Naive B cell (primary cell): Measurements from ENCODE around the gene MRPL50. TPM values are rescaled to one million over a fixed set of nuclear protein-coding genes. Genes with fewer than 3 reads are reported as not detected.

Experiments used
- ATAC-seq, 2 donors: fragments of 150-1000 bp; cut with Tn5 transposase; 2 replicates each; pipeline ENCODE4 v1.10.0; 2021; ENCODE audit warnings: low read depth in 2 of 2, mild to moderate bottlenecking in 2 of 2, moderate library complexity in 2 of 2
- DNase-seq: peaks from one replicate; pipeline ENCODE4 v3.0.0; 2022
- H3K27ac Mint-ChIP-seq, 6 donors: one replicate each; pipeline ENCODE4 v1.8.0; 2020 to 2022; ENCODE audit warnings: mild to moderate bottlenecking in 6 of 6, mixed read lengths in 6 of 6, moderate library complexity in 5 of 6, inconsistent platforms in 2 of 6
- H3K27me3 Mint-ChIP-seq, 3 donors: one replicate each; pipeline ENCODE4 v1.8.0; 2021 to 2022; ENCODE audit warnings: mixed read lengths in 3 of 3, mild to moderate bottlenecking in 1 of 3
- H3K36me3 Mint-ChIP-seq, 2 donors: one replicate each; pipeline ENCODE4 v1.8.0; 2020 to 2022; ENCODE audit warnings: mixed read lengths in 2 of 2, inconsistent platforms in 1 of 2, mild to moderate bottlenecking in 1 of 2
- H3K4me1 Mint-ChIP-seq, 3 donors: one replicate each; pipeline ENCODE4 v1.8.0; 2020 to 2022; ENCODE audit warnings: mixed read lengths in 3 of 3, inconsistent platforms in 1 of 3, mild to moderate bottlenecking in 1 of 3, moderate library complexity in 1 of 3
- H3K4me3 Mint-ChIP-seq, 8 donors: one replicate each; pipeline ENCODE4 v1.8.0; 2020 to 2022; ENCODE audit warnings: mild to moderate bottlenecking in 8 of 8, mixed read lengths in 8 of 8, moderate library complexity in 8 of 8, inconsistent platforms in 2 of 8
- H3K9me3 Mint-ChIP-seq, 7 donors: one replicate each; pipeline ENCODE4 v1.8.0; 2020 to 2022; ENCODE audit warnings: mixed read lengths in 7 of 7, mild to moderate bottlenecking in 5 of 7, inconsistent platforms in 2 of 7, moderate library complexity in 1 of 7
- polyA plus RNA-seq, 6 donors: library from polyadenylated mRNA; unstranded; fragments of 300-500 nt; fragmentation: Illumina TruSeq; gene quantifications; one replicate each; pipeline ENCODE4 v1.2.3, GENCODE V29; 2021; ENCODE audit warnings: low read depth in 6 of 6

The MRPL50 gene
- polyA plus RNA-seq, 6 donors from 2014 or later: 9.2 to 15.0 (median 12.5) TPM

DNA sequence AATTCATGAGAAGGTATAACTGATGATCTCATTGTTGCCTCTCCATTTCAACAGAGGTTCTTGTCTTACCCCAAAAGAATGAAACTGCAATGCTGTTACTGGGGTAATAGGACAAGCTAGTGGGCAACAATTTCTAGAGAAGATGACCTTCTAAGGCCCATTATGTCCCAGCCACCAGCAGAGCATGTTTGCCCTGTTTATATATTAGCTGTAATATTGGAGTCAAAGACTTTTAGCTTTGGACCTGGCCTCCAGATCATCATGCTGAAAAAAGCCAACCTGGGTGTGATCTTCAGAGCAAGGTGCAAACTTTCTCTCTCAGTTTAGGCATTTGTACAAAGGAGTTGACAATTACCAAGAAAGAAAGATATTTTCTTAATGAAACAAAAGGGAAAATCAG lies 33.8 kb upstream of the MRPL50 start:
- no peak overlapping the region for H3K27ac Mint-ChIP-seq
- H3K4me1 Mint-ChIP-seq: peaks cover 0 to 4% (median 0%) of the 10 kb centered on the region in 3 donors
- H3K4me3 Mint-ChIP-seq: no peak overlapping the region
- H3K36me3 Mint-ChIP-seq: peaks cover 4 to 7% of the 10 kb centered on the region in 2 donors
- H3K9me3 Mint-ChIP-seq: peaks cover 0 to 4% (median 0%) of the 10 kb centered on the region in 7 donors
- DNase-seq (no peak), ATAC-seq (no peak)
- peaks cover 31 to 44% (median 33%) of the 10 kb centered on the region in 3 donors for H3K27me3 Mint-ChIP-seq

GRCh38 chr9:101429736-101430135 lies 31.3 kb upstream of the MRPL50 start:
- DNase-seq (no peak), ATAC-seq (no peak)
- no peak overlapping the region for H3K4me3 Mint-ChIP-seq
- peaks cover 17 to 30% (median 28%) of the 10 kb centered on the region in 3 donors for H3K27me3 Mint-ChIP-seq
- H3K4me1 Mint-ChIP-seq: peaks cover 0 to 4% (median 0%) of the 10 kb centered on the region in 3 donors
- H3K27ac Mint-ChIP-seq: no peak overlapping the region
- H3K36me3 Mint-ChIP-seq: peaks cover 4 to 7% of the 10 kb centered on the region in 2 donors
- H3K9me3 Mint-ChIP-seq: peaks cover 0 to 4% (median 0%) of the 10 kb centered on the region in 7 donors

- Mint-ChIP-seq H3K4me3 (no peak overlapping the region), H3K4me1 (peaks cover 0 to 4% (median 0%) of the 10 kb centered on the region in 3 donors), H3K27me3 (peaks cover 15 to 27% (median 26%) of the 10 kb centered on the region in 3 donors), H3K9me3 (peaks cover 0 to 4% (median 0%) of the 10 kb centered on the region in 7 donors), H3K36me3 (peaks cover 4 to 7% of the 10 kb centered on the region in 2 donors), H3K27ac (peak overlapping the region in 1 of 6 donors; percentile 63)
- no peak for DNase-seq
- ATAC-seq: no peak
Observed at GRCh38 chr9:101428909-101429308, 30.5 kb upstream of the MRPL50 start.

DNA sequence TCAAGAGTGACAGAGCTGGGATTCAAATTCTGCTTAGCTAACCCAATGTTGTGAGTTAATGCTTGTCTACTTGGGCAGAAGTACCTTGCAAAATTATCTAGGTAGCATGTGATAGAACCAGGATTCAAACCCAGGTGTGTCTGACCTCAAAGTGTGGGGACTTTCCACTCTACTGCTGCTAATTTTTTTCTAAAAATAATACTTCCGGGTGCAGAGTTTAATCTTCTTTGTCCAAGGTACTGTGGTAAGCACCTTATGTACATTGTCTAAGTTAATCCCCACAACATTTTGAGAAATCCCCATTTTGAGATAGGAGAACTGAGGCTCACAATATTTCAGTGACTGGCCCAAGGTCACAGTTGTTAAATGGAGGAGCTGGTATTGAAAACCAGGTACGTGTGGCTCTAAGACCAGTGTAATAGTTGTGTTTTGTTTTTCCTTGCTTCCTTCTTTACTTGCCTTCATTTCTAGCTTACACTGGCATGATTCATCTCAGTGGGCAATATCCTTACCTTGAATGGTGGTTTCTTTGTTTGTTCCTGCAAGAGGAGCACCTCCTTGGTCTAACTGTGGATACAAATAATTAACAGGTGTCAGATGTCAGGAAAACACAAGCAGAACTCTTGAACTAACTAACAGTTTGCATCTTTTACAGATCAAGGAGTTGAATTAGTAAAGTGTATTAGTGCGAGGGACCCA lies 29.7 kb upstream of the MRPL50 start:
- peaks cover 4 to 7% of the 10 kb centered on the region in 2 donors for H3K36me3 Mint-ChIP-seq
- no peak overlapping the region for H3K4me3 Mint-ChIP-seq
- H3K27ac Mint-ChIP-seq: no peak overlapping the region
- H3K4me1 Mint-ChIP-seq: peaks cover 0 to 4% (median 0%) of the 10 kb centered on the region in 3 donors
- ATAC-seq (peak; percentile 37 to 65), DNase-seq (no peak)
- peaks cover 15 to 23% (median 22%) of the 10 kb centered on the region in 3 donors for H3K27me3 Mint-ChIP-seq
- H3K9me3 Mint-ChIP-seq: peaks cover 0 to 5% (median 0%) of the 10 kb centered on the region in 7 donors

DNA sequence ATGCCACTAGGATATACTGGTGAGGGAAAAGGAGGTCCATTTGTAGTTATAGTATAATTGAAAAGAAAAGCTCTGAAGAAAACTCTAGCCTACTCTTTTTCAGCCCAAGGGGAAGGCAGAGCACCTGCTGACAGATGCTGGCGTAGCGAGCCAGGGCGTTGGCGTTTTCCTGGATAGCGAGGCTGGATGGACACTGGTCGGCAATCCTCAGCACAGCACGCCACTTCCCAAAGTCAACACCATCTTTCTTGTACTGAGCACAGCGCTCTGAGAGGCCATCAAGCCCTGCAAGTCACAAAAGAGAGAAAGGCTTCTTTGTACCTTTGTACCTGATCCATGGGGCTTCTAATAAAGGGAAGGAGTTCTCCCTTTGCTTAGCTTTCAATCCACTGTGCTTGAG lies 28.9 kb upstream of the MRPL50 start:
- DNase-seq: no peak
- peaks cover 15 to 23% (median 22%) of the 10 kb centered on the region in 3 donors for H3K27me3 Mint-ChIP-seq
- peaks cover 0 to 5% (median 0%) of the 10 kb centered on the region in 7 donors for H3K9me3 Mint-ChIP-seq
- H3K4me1 Mint-ChIP-seq: peaks cover 0 to 4% (median 0%) of the 10 kb centered on the region in 3 donors
- H3K4me3 Mint-ChIP-seq: no peak overlapping the region
- H3K36me3 Mint-ChIP-seq: peaks cover 4 to 7% of the 10 kb centered on the region in 2 donors
- no peak overlapping the region for H3K27ac Mint-ChIP-seq
- no peak for ATAC-seq

DNA sequence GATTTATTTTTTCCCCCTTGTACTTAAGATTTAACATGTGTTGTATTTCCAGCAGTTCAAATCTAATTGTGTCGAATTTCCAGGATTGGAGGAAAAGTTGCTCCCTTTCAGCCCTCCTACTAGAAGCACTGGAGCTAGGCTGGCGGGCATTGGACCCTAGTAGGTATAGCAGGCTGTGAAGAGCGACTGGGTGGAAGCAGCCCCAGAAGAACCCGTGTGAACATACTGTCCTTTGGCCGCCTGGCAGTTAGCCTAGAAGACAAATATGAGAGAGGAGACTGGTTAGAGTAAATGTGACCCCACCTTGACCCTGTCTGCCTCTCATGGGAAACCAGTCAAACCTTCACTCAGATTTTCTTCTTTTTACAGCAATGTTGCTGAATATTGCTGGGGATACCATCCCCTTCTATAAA lies 23.2 kb upstream of the MRPL50 start:
- H3K4me1 Mint-ChIP-seq: no peaks in the 10 kb centered on the region
- H3K4me3 Mint-ChIP-seq: no peak overlapping the region
- DNase-seq (no peak), ATAC-seq (no peak)
- H3K9me3 Mint-ChIP-seq: peaks cover 5 to 26% (median 10%) of the 10 kb centered on the region in 7 donors
- no peak overlapping the region for H3K27ac Mint-ChIP-seq
- H3K36me3 Mint-ChIP-seq: peaks cover 11 to 21% of the 10 kb centered on the region in 2 donors
- peaks cover 0 to 5% (median 0%) of the 10 kb centered on the region in 3 donors for H3K27me3 Mint-ChIP-seq

DNA sequence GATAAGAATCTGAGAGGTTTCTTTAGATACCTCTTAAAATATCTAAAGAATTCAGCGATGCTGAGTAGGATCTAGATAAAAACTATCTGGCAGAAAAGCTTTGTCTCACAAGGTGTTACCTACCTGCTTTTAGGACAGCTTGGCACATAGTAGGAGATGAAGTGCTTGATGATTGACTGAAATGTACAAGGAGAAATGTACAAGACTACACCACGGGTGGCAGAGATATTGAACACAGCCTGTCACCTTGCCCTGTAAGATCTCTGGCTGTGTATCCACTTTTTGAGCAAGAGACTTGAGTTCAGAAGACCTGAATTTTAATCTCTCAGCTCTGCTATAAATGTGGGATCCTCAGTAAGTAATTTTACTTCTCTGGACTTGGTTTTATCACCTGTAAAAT lies 21.4 kb upstream of the MRPL50 start:
- no peaks in the 10 kb centered on the region for H3K27me3 Mint-ChIP-seq
- H3K36me3 Mint-ChIP-seq: peaks cover 19 to 28% of the 10 kb centered on the region in 2 donors
- no peak overlapping the region for H3K27ac Mint-ChIP-seq
- no peak overlapping the region for H3K4me3 Mint-ChIP-seq
- DNase-seq (no peak), ATAC-seq (no peak)
- H3K9me3 Mint-ChIP-seq: peaks cover 5 to 36% (median 18%) of the 10 kb centered on the region in 7 donors
- no peaks in the 10 kb centered on the region for H3K4me1 Mint-ChIP-seq

GRCh38 chr9:101418518-101419430 lies 20.4 kb upstream of the MRPL50 start:
- Mint-ChIP-seq H3K4me1 (no peaks in the 10 kb centered on the region), H3K4me3 (no peak overlapping the region), H3K27ac (peak overlapping the region in 2 of 6 donors; percentile 4 to 15), H3K9me3 (peaks cover 10 to 46% (median 20%) of the 10 kb centered on the region in 7 donors), H3K36me3 (peaks cover 22 to 39% of the 10 kb centered on the region in 2 donors), H3K27me3 (no peaks in the 10 kb centered on the region)
- DNase-seq (no peak), ATAC-seq (no peak)

DNA sequence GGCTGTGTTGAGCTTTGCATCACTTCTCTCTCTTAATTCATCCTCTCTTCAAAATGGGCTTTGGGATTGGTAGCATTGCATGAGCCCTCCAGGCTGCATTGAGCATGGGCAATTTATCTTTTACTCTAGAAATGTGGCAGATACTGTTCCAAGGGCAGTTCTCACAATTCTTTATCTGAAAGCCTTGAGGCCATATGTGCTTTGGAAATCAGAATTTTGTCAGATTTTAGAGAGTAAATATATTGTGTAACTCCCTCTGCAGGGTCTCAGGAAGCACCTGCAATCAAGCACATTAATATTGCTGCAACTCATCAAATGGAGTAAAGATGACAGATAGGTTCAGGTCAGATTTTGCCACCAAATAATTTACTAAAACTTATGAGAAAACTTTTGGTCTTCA lies 19.6 kb upstream of the MRPL50 start:
- peaks cover 14 to 54% (median 28%) of the 10 kb centered on the region in 7 donors for H3K9me3 Mint-ChIP-seq
- no peaks in the 10 kb centered on the region for H3K27me3 Mint-ChIP-seq
- no peak for DNase-seq
- no peaks in the 10 kb centered on the region for H3K4me1 Mint-ChIP-seq
- no peak for ATAC-seq
- H3K36me3 Mint-ChIP-seq: peaks cover 27 to 46% of the 10 kb centered on the region in 2 donors
- H3K4me3 Mint-ChIP-seq: no peak overlapping the region
- no peak overlapping the region for H3K27ac Mint-ChIP-seq

DNA sequence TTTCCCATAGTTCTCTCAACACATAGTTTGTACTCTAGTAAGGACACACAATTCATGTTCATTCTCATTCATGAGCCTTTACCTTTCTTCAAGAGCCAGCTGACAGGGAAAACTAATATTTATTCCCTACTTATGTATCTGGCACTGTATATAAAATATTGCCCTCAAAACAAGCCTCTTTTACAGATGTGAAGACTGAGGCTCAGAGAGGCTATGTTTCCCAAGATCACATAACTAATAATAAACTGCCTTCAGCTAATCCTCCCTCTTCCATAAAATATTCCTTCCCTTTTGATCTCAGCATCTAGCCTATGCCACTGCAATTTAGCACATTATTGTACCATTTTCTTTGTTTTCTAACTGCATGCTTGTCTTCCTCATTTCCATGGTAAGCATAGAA lies 19.0 kb upstream of the MRPL50 start:
- no peak overlapping the region for H3K27ac Mint-ChIP-seq
- peaks cover 31 to 52% of the 10 kb centered on the region in 2 donors for H3K36me3 Mint-ChIP-seq
- ATAC-seq (no peak), DNase-seq (no peak)
- H3K27me3 Mint-ChIP-seq: no peaks in the 10 kb centered on the region
- H3K9me3 Mint-ChIP-seq: peaks cover 18 to 59% (median 32%) of the 10 kb centered on the region in 7 donors
- no peak overlapping the region for H3K4me3 Mint-ChIP-seq
- H3K4me1 Mint-ChIP-seq: no peaks in the 10 kb centered on the region

DNA sequence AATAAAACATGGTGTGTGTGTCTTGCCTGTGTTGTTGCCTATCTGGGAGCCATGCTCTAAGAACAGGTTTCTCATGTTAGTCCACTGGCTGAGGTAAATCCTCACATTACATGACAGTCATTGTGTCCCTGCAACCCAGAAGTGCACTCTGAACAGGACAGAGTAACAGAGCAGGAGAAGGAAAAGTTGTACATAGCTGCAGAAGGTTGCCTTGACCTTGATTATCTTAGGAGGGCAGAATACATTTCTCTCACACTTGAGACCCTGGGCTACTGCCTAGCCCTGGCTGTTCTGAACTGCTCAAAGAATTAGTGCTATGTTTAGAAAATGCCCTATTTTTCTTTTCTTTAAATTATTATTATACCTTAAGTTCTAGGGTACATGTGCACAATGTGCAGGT lies 17.2 kb upstream of the MRPL50 start:
- no peak for DNase-seq
- no peak for ATAC-seq
- Mint-ChIP-seq H3K36me3 (peaks cover 31 to 60% of the 10 kb centered on the region in 2 donors), H3K4me1 (peaks cover 0 to 4% (median 3%) of the 10 kb centered on the region in 3 donors), H3K27ac (no peak overlapping the region), H3K27me3 (no peaks in the 10 kb centered on the region), H3K4me3 (no peak overlapping the region), H3K9me3 (peaks cover 21 to 72% (median 46%) of the 10 kb centered on the region in 7 donors)

- Mint-ChIP-seq H3K4me1 (peaks cover 0 to 4% (median 3%) of the 10 kb centered on the region in 3 donors), H3K27me3 (no peaks in the 10 kb centered on the region), H3K36me3 (peaks cover 31 to 61% of the 10 kb centered on the region in 2 donors), H3K4me3 (no peak overlapping the region), H3K9me3 (peaks cover 21 to 77% (median 53%) of the 10 kb centered on the region in 7 donors), H3K27ac (no peak overlapping the region)
- ATAC-seq (no peak), DNase-seq (no peak)
Observed at GRCh38 chr9:101414839-101415238, 16.4 kb upstream of the MRPL50 start.

GRCh38 chr9:101409079-101409477 lies 10.7 kb upstream of the MRPL50 start:
- Mint-ChIP-seq H3K4me1 (peaks cover 0 to 4% (median 3%) of the 10 kb centered on the region in 3 donors), H3K27ac (no peak overlapping the region), H3K9me3 (peaks cover 28 to 89% (median 79%) of the 10 kb centered on the region in 7 donors), H3K27me3 (no peaks in the 10 kb centered on the region), H3K4me3 (no peak overlapping the region), H3K36me3 (peaks cover 58 to 80% of the 10 kb centered on the region in 2 donors)
- DNase-seq: no peak
- no peak for ATAC-seq
